Ishikawa (cell line): ENCODE data around the gene GGCX.

Experiments used
- CEBPB ChIP-seq: IDR thresholded peaks from 2 replicates; pipeline ENCODE4 v1.6.1; 2012
- CREB1 ChIP-seq: IDR thresholded peaks from 2 replicates; pipeline ENCODE4 v1.6.1; 2012; ENCODE audit warnings: low read depth
- EGR1 ChIP-seq: IDR thresholded peaks from 2 replicates; pipeline ENCODE4 v1.6.1; 2012
- EP300 ChIP-seq: IDR thresholded peaks from 2 replicates; pipeline ENCODE4 v1.6.1; 2012; ENCODE audit warnings: borderline replicate concordance
- FOXM1 ChIP-seq: IDR thresholded peaks from 2 replicates; pipeline ENCODE4 v1.6.1; 2012; ENCODE audit warnings: low read depth, borderline replicate concordance
- MAX ChIP-seq: IDR thresholded peaks from 2 replicates; pipeline ENCODE4 v1.6.1; 2012
- NFIC ChIP-seq: IDR thresholded peaks from 2 replicates; pipeline ENCODE4 v1.6.1; 2012
- RAD21 ChIP-seq: IDR thresholded peaks from 2 replicates; pipeline ENCODE4 v1.6.1; 2012; ENCODE audit warnings: low read depth
- REST ChIP-seq: IDR thresholded peaks from 2 replicates; pipeline ENCODE4 v1.6.1; 2012; ENCODE audit warnings: low read depth, mild to moderate bottlenecking
- TAF1 ChIP-seq: IDR thresholded peaks from 2 replicates; pipeline ENCODE4 v1.6.1; 2012; ENCODE audit warnings: low read depth, mild to moderate bottlenecking
- TCF12 ChIP-seq: IDR thresholded peaks from 2 replicates; pipeline ENCODE4 v1.6.1; 2012; ENCODE audit warnings: low read depth
- TEAD4 ChIP-seq: IDR thresholded peaks from 2 replicates; pipeline ENCODE4 v1.6.1; 2012
- USF1 ChIP-seq: IDR thresholded peaks from 2 replicates; pipeline ENCODE4 v1.6.1; 2012
- YY1 ChIP-seq: IDR thresholded peaks from 2 replicates; pipeline ENCODE4 v1.6.1; 2012; ENCODE audit warnings: low read depth
- ZBTB7A ChIP-seq: IDR thresholded peaks from 2 replicates; pipeline ENCODE4 v1.6.1; 2012; ENCODE audit warnings: low read depth

The GGCX gene

GRCh38 chr2:85585781-85586105, 24.4 kb upstream of the GGCX start:
- TF ChIP-seq TAF1 (no peak), YY1 (no peak), MAX (no peak), EP300 (no peak), TEAD4 (no peak), FOXM1 (no peak), REST (no peak), CEBPB (no peak), ZBTB7A (no peak), RAD21 (no peak), NFIC (no peak), TCF12 (no peak)

- no peak for TF ChIP-seq NFIC
- no peak for TF ChIP-seq EGR1
- no peak for TF ChIP-seq FOXM1
- TF ChIP-seq TEAD4 = no peak
- TF ChIP-seq REST = no peak
- no peak for TF ChIP-seq CEBPB
- no peak for TF ChIP-seq MAX
- TF ChIP-seq TAF1 = no peak
- no peak for TF ChIP-seq TCF12
- TF ChIP-seq USF1 = no peak
- no peak for TF ChIP-seq ZBTB7A
- no peak for TF ChIP-seq EP300
- no peak for TF ChIP-seq YY1
- no peak for TF ChIP-seq CREB1
- no peak for TF ChIP-seq RAD21
Observed at GRCh38 chr2:85584857-85585780, 23.8 kb upstream of the GGCX start.

GRCh38 chr2:85584354-85584856, 23.1 kb upstream of the GGCX start, which contains the start of gene VAMP5:
VAMP5 (plus strand) TSS chr2:85584431; CDS start chr2:85584491, 60 bp downstream.
- TF ChIP-seq YY1 (no peak), RAD21 (no peak), FOXM1 (no peak), EP300 (no peak), EGR1 (no peak), USF1 (no peak), TEAD4 (no peak), ZBTB7A (no peak), NFIC (no peak), REST (no peak), CREB1 (no peak)

- no peak for TF ChIP-seq REST
- no peak for TF ChIP-seq EGR1
- no peak for TF ChIP-seq CREB1
- no peak for TF ChIP-seq MAX
- TF ChIP-seq TEAD4 = no peak
- no peak for TF ChIP-seq USF1
- TF ChIP-seq NFIC = no peak
- TF ChIP-seq TAF1 = no peak
- no peak for TF ChIP-seq FOXM1
- no peak for TF ChIP-seq RAD21
- TF ChIP-seq EP300 = no peak
Observed at GRCh38 chr2:85583667-85584353, 22.5 kb upstream of the GGCX start.
